Measurements from ENCODE around the gene CCNF. TPM values are rescaled to one million over a fixed set of nuclear protein-coding genes. Genes with fewer than 3 reads are reported as not detected.

CCNF gene
- total and polyA plus RNA-seq, 9 of the 15 experiments (the other 6 are each of a cell fraction or from before 2014, with no cell fraction given): 4.1 to 70.1 (median 29.5) TPM

GRCh38 chr16:2429771-2430663 is 770 bp downstream of the CCNF start (continued):
- no peak for TF ChIP-seq E2F1 (CRISPR knock-in tag; IDR thresholded peaks at IDR 0.05)
- TF ChIP-seq RBM15 (IDR thresholded peaks at IDR 0.05; ENCODE audit: insufficient read depth, low read length): no peak
- 0 out of 2 replicates have a peak, but pooled peaks have one; percentile 13 for TF ChIP-seq ETS1 (conservative IDR thresholded peaks at IDR 0.05; ENCODE audit: control insufficient read depth, low read depth, low read length)
- TF ChIP-seq KLF1 (tag; IDR thresholded peaks at IDR 0.05): no peak
- 0 out of 2 replicates have a peak, but pooled peaks have one; percentile 41 for TF ChIP-seq BRD4 (IDR thresholded peaks at IDR 0.05)
- no peak for TF ChIP-seq THAP7 (CRISPR knock-in tag; IDR thresholded peaks at IDR 0.05)
- no peak for TF ChIP-seq ESRRA (IDR thresholded peaks at IDR 0.05; ENCODE audit: borderline replicate concordance, low read depth)
- TF ChIP-seq ZNF384 (IDR thresholded peaks at IDR 0.05; ENCODE audit: low read depth, low read length): no peak
- no peak for TF ChIP-seq RFX7 (CRISPR knock-in tag; IDR thresholded peaks at IDR 0.05)
- TF ChIP-seq GABPB1 (CRISPR knock-in tag; IDR thresholded peaks at IDR 0.05): no peak
- TF ChIP-seq KLF13 (tag; IDR thresholded peaks at IDR 0.05; ENCODE audit: borderline replicate concordance, low read depth): no peak
- TF ChIP-seq HMGN3 (IDR thresholded peaks at IDR 0.05; ENCODE audit: borderline replicate concordance, extremely low read depth, insufficient read length, low read depth, low read length): peak; percentile 37
- no peak for TF ChIP-seq UBTF (IDR thresholded peaks at IDR 0.05; ENCODE audit: borderline replicate concordance in 1 of 2, low read depth in 2 of 2, low read length in 2 of 2)

Measured in K562 (cell line).